Activated CD8-positive, alpha-beta memory T cell treated with anti-CD3 and anti-CD28 coated beads, Interleukin-2, amount 50 U/mL, for 1 hour (primary cell): ENCODE results near the gene RNF13.
"Not testable (repeated sequence)": the region's sequence is repeated elsewhere in the genome, so short reads cannot be mapped to it uniquely, and the experiment has no call there.

Experiments used
- DNase-seq: peaks from one replicate; pipeline ENCODE4 v3.0.0-alpha.2; 2020; ENCODE audit errors: extremely low read depth

Gene RNF13

GRCh38 chr3:149839896-149840295 lies 26.9 kb downstream of the RNF13 start:
- no peak for DNase-seq

DNA sequence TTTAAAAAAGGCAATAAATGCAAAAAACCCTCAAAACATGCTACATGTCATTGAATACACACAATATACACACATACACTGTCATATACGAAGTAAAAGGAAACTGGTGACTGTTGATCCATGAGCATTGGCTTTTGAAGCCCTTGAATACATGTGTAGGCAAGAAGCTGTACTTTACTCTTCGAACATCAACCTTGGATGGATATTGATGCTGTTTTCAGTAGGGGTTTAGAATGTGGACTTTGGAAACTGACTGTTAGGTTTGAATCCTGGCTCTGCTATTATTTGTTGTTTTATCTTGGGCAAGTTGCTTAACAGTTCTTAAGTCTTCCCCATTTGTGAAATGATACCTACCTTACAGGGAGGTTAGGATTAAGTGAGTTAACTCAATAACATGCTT lies 30.5 kb downstream of the RNF13 start:
- no peak for DNase-seq

- DNase-seq, result no peak
These were observed 31.1 kb downstream of the RNF13 start for GRCh38 chr3:149844091-149844490.

- DNase-seq, result no peak
These were observed 32.7 kb downstream of the RNF13 start for GRCh38 chr3:149845570-149846244.

DNA sequence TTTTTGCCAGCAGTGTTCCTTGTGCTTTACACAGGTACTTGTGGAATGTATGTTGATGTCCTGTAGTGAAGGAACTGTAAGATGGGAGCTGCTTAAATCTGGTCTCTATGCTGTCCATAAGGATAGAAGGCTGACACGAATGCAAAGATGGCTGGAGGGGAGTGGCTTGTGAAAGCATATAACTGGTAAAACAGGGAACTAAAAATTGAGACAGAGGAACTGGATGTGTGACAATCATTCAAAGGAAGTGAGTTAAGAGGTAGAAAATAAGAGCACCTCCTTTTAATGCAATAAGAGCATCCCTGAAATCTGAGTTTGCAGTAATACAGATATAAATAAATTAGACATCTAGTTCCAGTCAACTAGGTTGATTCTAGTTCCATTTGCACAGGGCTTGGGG lies 35.2 kb downstream of the RNF13 start:
- no peak for DNase-seq

DNA sequence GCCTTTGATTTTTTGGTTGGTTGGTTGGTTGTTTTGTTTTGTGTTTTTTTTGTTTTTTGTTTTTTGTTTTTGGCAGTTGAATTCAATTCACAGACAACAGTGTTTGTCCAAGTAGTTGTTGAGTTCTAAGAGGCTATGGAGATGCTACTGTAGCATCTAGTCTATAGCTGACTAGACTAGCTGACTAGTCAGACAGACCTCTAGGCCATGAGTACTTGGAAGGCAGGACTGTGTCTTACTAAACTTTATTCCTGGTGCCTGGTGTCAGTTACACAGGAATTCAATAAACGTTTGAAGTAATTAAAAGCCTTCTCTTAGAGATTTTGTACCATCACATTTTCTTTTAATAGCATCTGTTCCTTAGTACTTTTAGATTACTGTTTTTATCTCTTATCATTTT lies 35.7 kb downstream of the RNF13 start:
- no peak for DNase-seq

DNA sequence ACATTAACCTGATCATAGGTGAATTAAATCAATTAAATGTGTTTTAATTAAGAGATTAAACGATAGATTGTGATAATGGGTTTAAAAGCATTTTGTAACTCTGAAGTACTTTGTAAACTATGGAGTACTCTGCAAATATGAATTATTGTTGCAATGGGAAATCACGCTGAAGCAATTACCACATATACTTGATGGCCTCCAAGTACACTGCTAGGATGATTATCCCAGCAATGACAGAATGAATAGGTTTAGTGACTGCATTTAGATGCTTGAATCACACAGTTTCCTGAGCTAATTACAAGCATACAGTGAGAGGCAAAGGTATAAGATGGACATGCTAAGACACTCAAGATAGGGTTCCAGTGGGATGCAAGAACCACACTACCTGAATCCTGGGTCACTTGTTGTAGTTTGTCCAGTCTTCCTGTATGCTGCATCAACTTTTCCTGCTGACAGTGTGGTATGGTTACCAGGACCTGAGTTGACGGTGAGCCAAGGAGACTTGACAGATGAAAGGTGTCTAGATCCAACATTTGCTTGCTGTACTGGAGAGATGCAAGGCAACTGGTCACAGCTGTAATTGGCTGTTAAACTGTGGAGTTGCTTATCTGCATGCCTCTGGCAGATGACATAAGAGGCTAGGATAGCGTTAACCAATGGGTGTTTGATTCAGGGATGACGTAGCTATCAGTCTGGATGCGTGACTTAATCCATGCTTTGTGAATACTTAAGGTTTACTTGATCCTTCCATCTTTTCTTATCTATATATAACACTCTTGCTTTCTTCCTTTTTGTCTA lies 38.0 kb downstream of the RNF13 start:
- DNase-seq, result no peak

DNA sequence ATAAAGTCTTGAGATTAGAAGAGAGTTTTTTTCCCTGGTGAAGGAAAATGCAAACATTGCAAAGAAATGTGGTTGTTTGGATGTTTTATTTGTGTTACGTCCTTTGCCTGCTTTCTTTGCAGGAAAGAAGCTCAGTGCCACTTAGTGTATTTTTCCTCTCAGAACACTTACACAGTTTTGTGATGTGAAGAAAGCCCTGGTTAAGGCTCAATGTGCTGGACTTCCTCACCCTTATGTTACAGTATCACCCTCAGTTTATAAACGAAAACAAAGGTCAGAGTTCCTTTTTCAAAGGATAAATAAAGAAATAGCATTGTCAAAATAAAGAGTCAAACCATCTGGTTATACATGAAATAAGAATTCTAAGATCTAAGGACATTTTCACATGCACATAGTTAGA lies 45.9 kb downstream of the RNF13 start:
- DNase-seq, result no peak

DNA sequence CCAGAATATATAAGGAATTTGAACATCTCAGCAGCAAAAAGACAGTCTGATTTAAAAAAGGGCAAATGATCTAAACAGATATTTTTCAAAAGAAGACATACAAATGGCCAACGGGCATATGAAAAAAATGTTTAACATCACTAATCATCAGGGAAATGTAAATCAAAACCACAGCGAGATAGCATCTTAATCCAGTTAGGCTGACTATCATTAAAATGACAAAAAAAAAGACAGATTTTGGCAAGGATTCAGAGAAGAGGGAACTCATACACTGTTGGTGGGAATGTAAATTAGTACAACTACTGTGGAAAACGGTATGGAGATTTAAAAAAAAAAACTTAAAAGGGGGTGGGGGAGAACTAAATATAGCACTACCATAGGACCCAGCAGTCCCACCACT lies 47.9 kb downstream of the RNF13 start:
- no peak for DNase-seq

DNA sequence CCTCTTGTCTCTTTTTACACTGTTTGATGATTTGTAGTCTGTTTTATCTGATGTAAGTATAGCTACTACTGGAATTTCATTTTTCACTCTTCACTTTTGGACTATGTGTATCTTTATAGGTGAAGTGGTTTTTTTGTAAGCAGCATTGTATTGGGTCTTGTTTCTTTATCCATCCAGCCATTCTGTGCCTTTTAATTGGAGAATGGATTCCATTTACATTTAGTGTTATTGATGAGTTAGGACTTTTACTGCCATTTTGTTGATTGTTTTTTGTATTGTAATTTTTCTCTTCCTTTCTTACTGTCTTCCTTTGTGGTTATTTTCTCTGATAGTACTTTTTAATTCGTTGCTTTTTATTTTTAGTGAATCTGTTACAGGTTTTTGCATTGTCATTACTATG lies 54.5 kb downstream of the RNF13 start:
- no peak for DNase-seq

GRCh38 chr3:149871855-149872254 lies 58.8 kb downstream of the RNF13 start:
- DNase-seq, result no peak

GRCh38 chr3:149872589-149872988 lies 59.6 kb downstream of the RNF13 start:
- no peak for DNase-seq

GRCh38 chr3:149877668-149878067 lies 64.7 kb downstream of the RNF13 start:
- DNase-seq, result no peak

DNA sequence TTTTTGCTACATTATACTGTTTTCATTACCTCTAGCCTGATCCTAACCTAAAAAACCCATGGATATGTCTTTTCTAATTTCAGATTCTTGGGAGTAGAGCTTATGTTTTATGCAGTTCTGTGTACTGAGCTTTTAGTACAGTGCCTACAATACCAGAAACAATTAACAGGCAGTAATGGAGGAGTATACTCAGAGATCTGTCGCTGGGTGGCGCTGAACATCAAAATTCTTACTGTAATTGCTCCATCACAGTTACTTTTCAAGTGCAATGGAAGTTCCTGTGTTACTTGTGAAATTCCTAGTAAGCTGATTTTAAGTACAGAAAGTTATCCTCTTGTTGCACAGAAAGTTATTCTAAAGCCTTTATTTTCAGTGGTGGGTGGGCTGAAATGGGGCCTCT lies 66.9 kb downstream of the RNF13 start:
- no peak for DNase-seq

DNA sequence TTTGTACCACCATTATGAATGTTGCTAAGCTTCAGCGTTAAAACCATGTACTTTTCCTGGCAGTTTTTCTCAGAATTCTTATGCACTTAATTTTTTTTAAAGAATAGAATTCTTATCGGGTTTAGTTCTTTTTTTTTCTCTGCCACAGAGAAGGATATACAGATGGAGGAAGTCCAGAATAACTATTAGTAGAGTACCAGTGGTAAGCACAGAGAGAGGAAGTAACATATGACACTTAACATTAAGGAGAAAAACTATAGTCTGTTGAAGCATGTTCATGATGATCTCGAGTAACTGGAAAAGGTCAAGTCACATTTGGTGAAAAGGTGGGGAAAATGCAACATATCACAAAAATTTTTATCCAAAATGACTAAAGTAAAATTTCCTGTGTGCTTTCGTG lies 68.9 kb downstream of the RNF13 start:
- no peak for DNase-seq

GRCh38 chr3:149883134-149883533 lies 70.1 kb downstream of the RNF13 start:
- DNase-seq, result no peak

- not testable (repeated sequence) for DNase-seq
These were observed 70.8 kb downstream of the RNF13 start for GRCh38 chr3:149883860-149884259.

DNA sequence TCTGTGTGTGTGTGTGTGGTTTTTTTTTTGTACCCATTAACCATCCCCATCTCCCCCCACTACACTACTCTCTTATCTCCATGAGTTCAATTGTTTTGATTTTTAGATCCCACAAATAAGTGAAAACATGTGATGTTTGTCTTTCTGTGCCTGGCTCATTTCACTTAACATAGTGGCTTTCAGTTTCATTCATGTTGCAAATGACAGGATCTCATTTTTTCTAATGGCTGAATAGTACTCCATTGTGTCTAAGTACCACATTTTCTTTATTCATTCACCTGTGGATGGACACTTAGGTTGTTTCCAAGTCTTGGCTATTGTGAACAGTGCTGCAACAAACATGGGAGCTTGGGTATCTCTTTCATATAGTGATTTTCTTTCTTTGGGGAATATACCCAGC lies 71.8 kb downstream of the RNF13 start:
- not testable (repeated sequence) for DNase-seq

GRCh38 chr3:149886957-149887356 lies 73.9 kb downstream of the RNF13 start:
- DNase-seq, result no peak

GRCh38 chr3:149891621-149892020 lies 78.6 kb downstream of the RNF13 start:
- DNase-seq, result no peak

DNA sequence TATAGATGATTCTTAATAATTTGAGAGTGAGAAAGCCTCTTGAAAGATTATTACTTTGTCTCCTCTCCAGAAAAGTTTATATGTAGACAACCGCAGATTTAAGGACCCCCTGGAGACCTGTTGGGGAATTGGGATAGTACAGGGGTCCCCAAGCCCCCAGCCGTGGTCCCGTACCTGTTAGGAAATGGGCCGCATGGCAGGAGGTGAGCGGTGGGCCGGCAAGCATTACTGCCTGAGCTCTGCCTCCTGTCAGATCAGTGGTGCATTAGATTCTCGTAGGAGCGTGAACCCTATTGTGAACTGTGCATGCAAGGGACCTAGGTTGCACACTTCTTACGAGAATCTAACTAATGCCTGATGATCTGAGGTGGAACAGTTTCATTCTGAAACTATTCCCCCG lies 79.4 kb downstream of the RNF13 start:
- no peak for DNase-seq

DNA sequence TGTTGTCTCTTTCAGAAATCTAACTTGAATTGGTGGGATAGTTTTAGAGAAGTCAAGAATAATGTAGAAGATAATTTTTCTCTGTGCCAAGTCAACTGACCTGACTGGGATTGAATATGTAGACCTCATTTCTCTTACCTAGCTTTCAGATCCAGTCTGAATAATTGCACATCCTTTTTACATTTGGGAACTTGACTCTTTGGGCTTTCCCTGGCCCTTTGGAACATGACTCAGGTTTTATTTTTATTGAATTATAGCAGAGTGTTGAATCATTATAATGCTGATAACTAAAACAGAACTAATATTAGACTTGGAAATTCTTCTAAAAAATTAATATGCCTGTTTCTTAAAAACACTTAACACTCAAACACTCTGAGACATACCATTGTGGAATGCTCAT lies 81.2 kb downstream of the RNF13 start:
- no peak for DNase-seq

- no peak for DNase-seq
These were observed 82.3 kb downstream of the RNF13 start for GRCh38 chr3:149895339-149895738.

DNA sequence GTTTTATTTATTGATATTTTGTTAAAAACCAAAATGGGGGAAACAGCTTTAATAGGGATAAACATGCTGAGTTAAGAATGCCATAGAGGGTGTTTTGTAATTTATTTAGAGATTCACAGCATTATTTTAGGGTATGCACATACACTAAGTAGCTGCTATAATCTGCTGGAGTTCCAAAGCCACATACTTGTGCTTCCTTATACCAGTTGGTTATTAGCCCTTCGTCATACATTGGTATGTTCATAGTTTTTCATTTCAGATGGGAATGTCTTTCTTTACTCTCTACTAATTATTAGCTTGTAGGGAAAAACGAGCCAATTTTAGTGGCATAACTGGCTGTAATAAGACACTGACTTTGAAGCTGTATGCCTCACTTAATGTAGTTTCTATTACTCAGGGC lies 82.8 kb downstream of the RNF13 start:
- no peak for DNase-seq
